IMR-90 (cell line): ENCODE measurements around the gene SH2D5.

Experiments used
- BHLHE40 ChIP-seq: fragments of 150-350 bp; IDR thresholded peaks from 2 replicates; pipeline ENCODE4 v1.6.1; 2016; ENCODE audit warnings: mild to moderate bottlenecking, low read depth, low read length
- CEBPB ChIP-seq: IDR thresholded peaks from 2 replicates; pipeline ENCODE4 v1.6.1; 2012; ENCODE audit warnings: low read depth, low read length, improper control_type of control experiment
- CTCF ChIP-seq: conservative IDR thresholded peaks from 2 replicates; pipeline ENCODE4 v1.5.1; 2012; ENCODE audit warnings: mild to moderate bottlenecking, low read depth, low read length, improper control_type of control experiment
- ELK1 ChIP-seq: fragments of 150-350 bp; IDR thresholded peaks from 2 replicates; pipeline ENCODE4 v1.6.1; 2016; ENCODE audit warnings: low read depth, mild to moderate bottlenecking, low read length, moderate library complexity, borderline replicate concordance
- FOS ChIP-seq: fragments of 150-350 bp; IDR thresholded peaks from 2 replicates; pipeline ENCODE4 v1.6.1; 2016; ENCODE audit warnings: low read depth, low read length
- MAFK ChIP-seq: IDR thresholded peaks from 2 replicates; pipeline ENCODE4 v1.6.1; 2012; ENCODE audit warnings: low read depth, low read length, improper control_type of control experiment
- MAZ ChIP-seq: IDR thresholded peaks from 2 replicates; pipeline ENCODE4 v1.6.1; 2012; ENCODE audit warnings: low read depth, mild to moderate bottlenecking, low read length, improper control_type of control experiment, moderate library complexity, borderline replicate concordance
- MXI1 ChIP-seq: IDR thresholded peaks from 2 replicates; pipeline ENCODE4 v1.6.1; 2012; ENCODE audit warnings: low read depth, mild to moderate bottlenecking, low read length, moderate library complexity, borderline replicate concordance
- POLR2A ChIP-seq: IDR thresholded peaks from 2 replicates; pipeline ENCODE4 v1.6.1; 2012; ENCODE audit warnings: mild to moderate bottlenecking, low read depth, low read length
- RAD21 ChIP-seq: IDR thresholded peaks from 2 replicates; pipeline ENCODE4 v1.6.1; 2012; ENCODE audit warnings: low read length, improper control_type of control experiment
- RFX5 ChIP-seq: IDR thresholded peaks from 2 replicates; pipeline ENCODE4 v1.8.0; 2012; ENCODE audit warnings: low read depth, mild to moderate bottlenecking, low read length, moderate library complexity
- SMC3 ChIP-seq: fragments of 150-350 bp; IDR thresholded peaks from 2 replicates; pipeline ENCODE4 v1.6.1; 2016; ENCODE audit warnings: low read depth, mild to moderate bottlenecking, antibody characterized with exemption, low read length, moderate library complexity
- USF2 ChIP-seq: fragments of 150-350 bp; IDR thresholded peaks from 2 replicates; pipeline ENCODE4 v1.6.1; 2017; ENCODE audit warnings: mild to moderate bottlenecking, antibody characterized with exemption, low read length, low read depth

- TF ChIP-seq POLR2A = no peak
- TF ChIP-seq CTCF = no peak
- TF ChIP-seq SMC3 = no peak
- TF ChIP-seq RAD21 = no peak
- TF ChIP-seq CEBPB = peak; percentile 57; the same call in 1 of the 2 replicates
- no peak for TF ChIP-seq RFX5
- no peak for TF ChIP-seq MXI1
- TF ChIP-seq MAZ = no peak
- TF ChIP-seq USF2 = no peak
- 0 out of 2 replicates have a peak, but pooled peaks have one; percentile 5 for TF ChIP-seq BHLHE40
- TF ChIP-seq ELK1 = no peak
- TF ChIP-seq FOS = 0 out of 2 replicates have a peak, but pooled peaks have one; percentile 19
- peak; percentile 75 for TF ChIP-seq MAFK
Measured at GRCh38 chr1:20739225-20739624, 6.7 kb upstream of the SH2D5 start.
